IMR-90 (cell line): ENCODE measurements around the gene BEX3.

Experiments
- BHLHE40 ChIP-seq: fragments of 150-350 bp; IDR thresholded peaks from 2 replicates; pipeline ENCODE4 v1.6.1; 2016; ENCODE audit warnings: mild to moderate bottlenecking, low read depth, low read length
- CEBPB ChIP-seq: IDR thresholded peaks from 2 replicates; pipeline ENCODE4 v1.6.1; 2012; ENCODE audit warnings: low read depth, low read length, improper control_type of control experiment
- CHD1 ChIP-seq: IDR thresholded peaks from 2 replicates; pipeline ENCODE4 v1.6.1; 2012; ENCODE audit warnings: low read depth, low read length, improper control_type of control experiment
- MXI1 ChIP-seq: IDR thresholded peaks from 2 replicates; pipeline ENCODE4 v1.6.1; 2012; ENCODE audit warnings: low read depth, mild to moderate bottlenecking, low read length, moderate library complexity, borderline replicate concordance
- POLR2A ChIP-seq: IDR thresholded peaks from 2 replicates; pipeline ENCODE4 v1.6.1; 2012; ENCODE audit warnings: mild to moderate bottlenecking, low read depth, low read length
- RAD21 ChIP-seq: IDR thresholded peaks from 2 replicates; pipeline ENCODE4 v1.6.1; 2012; ENCODE audit warnings: low read length, improper control_type of control experiment
- RFX5 ChIP-seq: IDR thresholded peaks from 2 replicates; pipeline ENCODE4 v1.8.0; 2012; ENCODE audit warnings: low read depth, mild to moderate bottlenecking, low read length, moderate library complexity
- SMC3 ChIP-seq: fragments of 150-350 bp; IDR thresholded peaks from 2 replicates; pipeline ENCODE4 v1.6.1; 2016; ENCODE audit warnings: low read depth, mild to moderate bottlenecking, antibody characterized with exemption, low read length, moderate library complexity
- TF ChIP-seq, protein P1 (sequence below): conservative IDR thresholded peaks from 2 replicates; pipeline ENCODE4 v1.5.1; 2012; ENCODE audit warnings: mild to moderate bottlenecking, low read depth, low read length, improper control_type of control experiment
- TF ChIP-seq, protein P2 (sequence below): fragments of 150-350 bp; IDR thresholded peaks from 2 replicates; pipeline ENCODE4 v1.6.1; 2017; ENCODE audit warnings: mild to moderate bottlenecking, antibody characterized with exemption, low read length, low read depth

DNA sequence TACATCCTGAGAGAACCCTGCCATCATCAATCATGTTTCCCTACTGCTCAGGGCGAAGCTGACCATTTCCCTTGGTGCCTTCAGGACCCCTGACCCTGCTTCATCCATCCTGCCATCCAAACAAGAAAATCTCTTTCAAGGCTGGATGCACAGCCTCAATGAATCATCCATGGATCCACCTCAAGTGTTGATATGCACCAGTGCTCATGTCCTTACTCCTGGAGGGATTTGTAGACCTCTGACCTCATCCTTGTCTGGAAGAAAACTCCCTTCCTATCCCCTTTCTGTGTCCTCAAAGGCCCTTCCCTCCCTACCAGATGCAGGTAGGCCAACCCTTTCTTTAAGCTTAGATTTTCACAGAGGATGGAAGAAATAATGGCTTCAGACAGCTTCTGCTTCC lies 24.6 kb downstream of the BEX3 start:
- TF ChIP-seq, protein P1, sequence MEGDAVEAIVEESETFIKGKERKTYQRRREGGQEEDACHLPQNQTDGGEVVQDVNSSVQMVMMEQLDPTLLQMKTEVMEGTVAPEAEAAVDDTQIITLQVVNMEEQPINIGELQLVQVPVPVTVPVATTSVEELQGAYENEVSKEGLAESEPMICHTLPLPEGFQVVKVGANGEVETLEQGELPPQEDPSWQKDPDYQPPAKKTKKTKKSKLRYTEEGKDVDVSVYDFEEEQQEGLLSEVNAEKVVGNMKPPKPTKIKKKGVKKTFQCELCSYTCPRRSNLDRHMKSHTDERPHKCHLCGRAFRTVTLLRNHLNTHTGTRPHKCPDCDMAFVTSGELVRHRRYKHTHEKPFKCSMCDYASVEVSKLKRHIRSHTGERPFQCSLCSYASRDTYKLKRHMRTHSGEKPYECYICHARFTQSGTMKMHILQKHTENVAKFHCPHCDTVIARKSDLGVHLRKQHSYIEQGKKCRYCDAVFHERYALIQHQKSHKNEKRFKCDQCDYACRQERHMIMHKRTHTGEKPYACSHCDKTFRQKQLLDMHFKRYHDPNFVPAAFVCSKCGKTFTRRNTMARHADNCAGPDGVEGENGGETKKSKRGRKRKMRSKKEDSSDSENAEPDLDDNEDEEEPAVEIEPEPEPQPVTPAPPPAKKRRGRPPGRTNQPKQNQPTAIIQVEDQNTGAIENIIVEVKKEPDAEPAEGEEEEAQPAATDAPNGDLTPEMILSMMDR, result no peak
- TF ChIP-seq POLR2A (no peak), BHLHE40 (no peak), CHD1 (no peak), RAD21 (no peak), RFX5 (no peak), MXI1 (no peak), CEBPB (no peak), SMC3 (no peak)
- TF ChIP-seq, protein P2, sequence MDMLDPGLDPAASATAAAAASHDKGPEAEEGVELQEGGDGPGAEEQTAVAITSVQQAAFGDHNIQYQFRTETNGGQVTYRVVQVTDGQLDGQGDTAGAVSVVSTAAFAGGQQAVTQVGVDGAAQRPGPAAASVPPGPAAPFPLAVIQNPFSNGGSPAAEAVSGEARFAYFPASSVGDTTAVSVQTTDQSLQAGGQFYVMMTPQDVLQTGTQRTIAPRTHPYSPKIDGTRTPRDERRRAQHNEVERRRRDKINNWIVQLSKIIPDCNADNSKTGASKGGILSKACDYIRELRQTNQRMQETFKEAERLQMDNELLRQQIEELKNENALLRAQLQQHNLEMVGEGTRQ, result no peak
